SKM-1 treated with dmso at 0.1 percent for 144 hours (cell line): ENCODE data around the gene EIF6.

Experiments
- DNase-seq: peaks from one replicate; lab custom pipeline; 2025; ENCODE audit not compliant: unreplicated experiment; lab: John Stamatoyannopoulos, UW

The EIF6 gene

GRCh38 chr20:35280523-35280922 lies 4.0 kb downstream of the EIF6 start:
- no peak for DNase-seq

- DNase-seq = no peak
These were observed 4.9 kb downstream of the EIF6 start for GRCh38 chr20:35279533-35280174.

GRCh38 chr20:35279040-35279439 lies 5.5 kb downstream of the EIF6 start:
- DNase-seq = no peak

GRCh38 chr20:35277531-35278395 lies 6.8 kb downstream of the EIF6 start, which contains the start of gene MMP24OS:
TSS of gene MMP24OS (minus strand) at chr20:35278122. CDS start at chr20:35277929, 193 bp downstream.
- no peak for DNase-seq

GRCh38 chr20:35277127-35277526 lies 7.4 kb downstream of the EIF6 start:
- DNase-seq = no peak

- DNase-seq = no peak
These were observed 8.2 kb downstream of the EIF6 start for GRCh38 chr20:35276408-35276807.

GRCh38 chr20:35275741-35276251 lies 8.8 kb downstream of the EIF6 start:
- no peak for DNase-seq

- no peak for DNase-seq
These were observed 10.1 kb downstream of the EIF6 start for GRCh38 chr20:35274172-35275092.

GRCh38 chr20:35273449-35274171 lies 11.0 kb downstream of the EIF6 start:
- no peak for DNase-seq

- no peak for DNase-seq
These were observed 12.7 kb downstream of the EIF6 start for GRCh38 chr20:35271904-35272303.

- no peak for DNase-seq
These were observed 13.3 kb downstream of the EIF6 start for GRCh38 chr20:35271073-35271882.

- no peak for DNase-seq
These were observed 14.3 kb downstream of the EIF6 start for GRCh38 chr20:35270021-35270902.

GRCh38 chr20:35269055-35269781 lies 15.4 kb downstream of the EIF6 start:
- DNase-seq = peak; percentile 47

GRCh38 chr20:35267092-35267491 lies 17.5 kb downstream of the EIF6 start:
- no peak for DNase-seq

- DNase-seq = no peak
These were observed 19.8 kb downstream of the EIF6 start for GRCh38 chr20:35264755-35265154.

- no peak for DNase-seq
These were observed 20.8 kb downstream of the EIF6 start for GRCh38 chr20:35263532-35264341.
